ENCODE results near the gene COBLL1.

DNA sequence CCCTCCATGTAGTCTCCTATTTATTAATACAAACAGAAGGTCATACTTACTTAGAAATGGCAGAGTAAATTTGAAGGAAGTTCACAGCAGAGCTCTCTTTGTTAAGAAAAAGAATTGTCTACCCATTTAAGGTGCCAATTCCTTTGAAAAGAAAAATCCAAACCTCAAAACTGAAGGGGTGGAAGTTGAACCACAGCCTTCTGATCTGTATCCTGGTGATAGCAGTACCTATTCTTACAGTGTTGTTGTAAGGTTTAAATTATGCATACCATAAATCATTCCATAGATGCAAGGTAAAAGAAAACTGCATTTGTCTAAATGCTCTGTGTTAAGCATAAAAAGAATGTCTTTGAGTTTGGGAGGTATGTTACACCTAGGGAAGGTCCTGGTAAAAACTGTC lies 47.6 kb downstream of the COBLL1 start:
- TF ChIP-seq, protein P1, sequence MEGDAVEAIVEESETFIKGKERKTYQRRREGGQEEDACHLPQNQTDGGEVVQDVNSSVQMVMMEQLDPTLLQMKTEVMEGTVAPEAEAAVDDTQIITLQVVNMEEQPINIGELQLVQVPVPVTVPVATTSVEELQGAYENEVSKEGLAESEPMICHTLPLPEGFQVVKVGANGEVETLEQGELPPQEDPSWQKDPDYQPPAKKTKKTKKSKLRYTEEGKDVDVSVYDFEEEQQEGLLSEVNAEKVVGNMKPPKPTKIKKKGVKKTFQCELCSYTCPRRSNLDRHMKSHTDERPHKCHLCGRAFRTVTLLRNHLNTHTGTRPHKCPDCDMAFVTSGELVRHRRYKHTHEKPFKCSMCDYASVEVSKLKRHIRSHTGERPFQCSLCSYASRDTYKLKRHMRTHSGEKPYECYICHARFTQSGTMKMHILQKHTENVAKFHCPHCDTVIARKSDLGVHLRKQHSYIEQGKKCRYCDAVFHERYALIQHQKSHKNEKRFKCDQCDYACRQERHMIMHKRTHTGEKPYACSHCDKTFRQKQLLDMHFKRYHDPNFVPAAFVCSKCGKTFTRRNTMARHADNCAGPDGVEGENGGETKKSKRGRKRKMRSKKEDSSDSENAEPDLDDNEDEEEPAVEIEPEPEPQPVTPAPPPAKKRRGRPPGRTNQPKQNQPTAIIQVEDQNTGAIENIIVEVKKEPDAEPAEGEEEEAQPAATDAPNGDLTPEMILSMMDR (IDR thresholded peaks at IDR 0.05; ENCODE audit: low read length), result no peak
- TF ChIP-seq EZH2 (IDR thresholded peaks at IDR 0.05; ENCODE audit: borderline replicate concordance, low read length), result no peak

Data from OCI-LY1 (cell line).